Kasumi-1 (cell line): Measurements from ENCODE around the gene GFRA4.
"Not testable (repeated sequence)": the region's sequence is repeated elsewhere in the genome, so short reads cannot be mapped to it uniquely, and the experiment has no call there.

Source experiments
- DNase-seq, 2 experiments: peaks; one replicate each; lab custom pipeline; 2025; lab: John Stamatoyannopoulos, UW

Gene GFRA4

DNA sequence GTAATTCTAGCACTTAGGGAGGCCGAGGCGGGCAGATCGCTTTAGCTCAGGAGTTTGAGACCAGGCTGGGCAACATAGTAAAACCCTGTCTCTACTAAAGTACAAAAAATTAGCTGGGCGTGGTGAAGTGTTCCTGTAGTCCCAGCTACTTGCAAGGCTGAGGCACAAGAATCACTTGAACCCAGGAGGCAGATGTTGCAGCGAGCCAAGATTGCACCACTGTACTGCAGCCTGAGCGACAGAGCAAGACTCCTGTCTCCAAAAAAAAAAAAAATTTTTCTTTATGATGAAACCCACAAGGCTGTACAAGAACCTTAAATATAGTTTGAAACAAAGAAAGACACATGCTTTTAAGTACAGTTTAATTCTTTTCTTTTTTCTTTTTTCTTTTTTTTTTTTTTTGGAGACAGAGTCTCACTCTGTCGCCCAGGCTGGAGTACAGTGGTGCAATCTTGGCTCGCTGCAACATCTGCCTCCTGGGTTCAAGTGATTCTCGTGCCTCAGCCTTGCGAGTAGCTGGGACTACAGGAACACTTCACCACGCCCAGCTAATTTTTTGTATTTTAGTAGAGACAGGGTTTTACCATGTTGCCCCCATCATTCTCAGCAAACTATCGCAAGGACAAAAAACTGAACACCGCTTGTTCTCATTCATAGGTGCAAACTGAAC is 47.9 kb downstream of the GFRA4 start:
- DNase-seq: not testable (repeated sequence)

DNA sequence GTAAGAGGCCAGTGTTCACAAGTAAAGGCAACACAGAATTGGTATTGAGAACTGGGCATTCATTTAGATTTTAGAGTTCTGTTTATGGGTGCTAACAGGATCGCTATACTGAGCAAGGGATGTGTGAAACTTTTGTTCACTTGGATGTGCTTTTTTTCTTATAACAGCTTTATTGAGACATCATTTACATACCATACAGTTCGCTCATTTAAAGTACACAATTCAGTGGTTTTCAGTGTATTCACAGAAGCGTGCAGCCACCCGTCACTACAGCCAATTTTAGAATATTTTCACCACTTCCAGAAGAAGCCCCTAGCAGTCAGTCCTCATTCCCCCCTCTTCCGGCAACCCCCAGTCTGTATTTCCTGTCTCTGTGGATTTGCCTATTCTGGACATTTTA is 48.7 kb downstream of the GFRA4 start:
- DNase-seq: no peak

DNA sequence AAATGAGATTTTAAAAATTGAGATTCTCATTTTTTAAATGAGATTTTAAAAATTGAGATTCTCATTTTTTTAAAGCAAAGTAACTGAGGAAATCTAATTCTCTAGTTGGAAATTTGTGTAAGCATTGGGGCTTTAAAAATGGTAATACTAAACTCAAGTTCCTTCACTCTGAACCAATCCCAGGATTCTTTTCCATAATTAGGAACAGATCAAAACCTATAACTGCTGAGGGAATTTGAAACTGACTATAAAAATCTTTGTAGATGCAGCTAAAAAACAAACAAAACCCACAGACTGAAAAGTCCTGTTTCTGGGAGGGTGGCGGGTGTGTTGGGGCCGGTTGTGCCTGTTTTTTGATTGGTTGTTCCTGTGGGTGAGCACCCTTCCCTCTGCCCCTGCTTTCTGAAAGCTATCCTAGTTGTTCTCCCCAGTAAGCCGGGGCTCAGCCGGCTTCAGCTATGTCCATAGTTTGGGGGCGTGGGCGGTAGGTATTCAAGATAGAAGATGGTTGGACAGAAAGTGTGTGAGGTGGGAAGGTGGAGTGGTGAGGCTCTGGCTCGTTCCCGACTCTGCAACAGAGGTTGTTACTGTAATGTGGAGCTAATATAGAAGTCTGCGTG is 49.3 kb downstream of the GFRA4 start:
- DNase-seq: no peak

DNA sequence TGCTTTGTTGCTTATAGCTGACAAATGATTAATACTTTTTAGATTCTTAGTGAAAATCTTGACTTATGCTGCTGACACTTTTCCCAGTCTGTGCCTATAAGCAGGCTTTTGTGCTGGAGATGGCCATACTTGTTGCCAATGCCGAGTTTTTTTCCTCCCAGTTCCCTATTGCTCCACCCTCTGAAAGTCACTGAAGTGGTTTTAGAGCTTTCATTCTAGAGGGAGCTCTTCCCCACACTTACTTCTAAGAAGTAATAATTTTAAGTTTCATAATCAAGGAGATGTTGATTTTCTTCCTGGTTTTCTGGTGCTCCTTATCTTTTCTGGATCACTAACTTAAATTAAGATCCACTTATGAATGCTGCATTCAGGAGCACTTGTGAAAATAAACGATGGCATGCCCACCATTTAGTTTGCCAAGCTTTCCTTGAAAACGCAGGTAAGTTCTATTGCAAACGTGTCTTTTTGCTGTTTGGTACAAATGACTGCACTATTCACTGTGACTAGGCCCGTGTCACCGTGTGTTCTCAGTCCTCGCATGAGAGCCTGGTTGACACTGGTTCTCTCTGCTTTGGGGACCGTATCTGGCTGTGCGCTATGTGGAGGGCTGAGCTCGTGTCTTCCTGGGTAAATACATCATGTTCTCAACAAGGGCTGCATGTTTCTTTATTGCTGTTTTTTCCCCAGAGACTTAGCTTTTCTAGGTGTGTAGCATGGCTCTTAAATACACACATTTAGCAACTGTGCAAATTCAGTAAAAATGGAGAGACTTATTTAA is 50.2 kb downstream of the GFRA4 start:
- no peak for DNase-seq

DNA sequence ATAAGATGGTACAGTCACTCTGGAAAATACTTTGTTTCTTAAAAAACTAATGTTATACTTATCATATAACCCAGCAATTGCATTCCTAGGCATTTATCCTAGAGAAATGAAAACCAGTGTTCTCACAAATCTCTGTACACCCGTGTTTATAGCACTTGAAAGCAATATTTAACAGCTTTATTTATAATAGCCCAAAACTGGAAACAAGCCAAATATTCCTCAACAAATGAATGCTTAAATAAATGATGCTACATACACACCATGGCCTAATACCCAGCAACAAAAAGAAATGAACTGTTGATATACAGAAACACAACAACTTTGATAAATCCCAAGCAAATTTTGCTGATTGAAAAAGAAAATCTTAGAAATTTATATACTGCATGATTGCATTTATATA is 51.3 kb downstream of the GFRA4 start:
- DNase-seq: no peak
